HG02852 (cell line): ENCODE measurements around the gene FOXP2.
"Not testable (repeated sequence)": the region's sequence is repeated elsewhere in the genome, so short reads cannot be mapped to it uniquely, and the experiment has no call there.

ENCODE experiments used
- ATAC-seq: cut with Tn5 transposase; IDR thresholded peaks from one replicate; pipeline ENCODE4 v1.9.1; 2021; ENCODE audit warnings: mild to moderate bottlenecking, moderate library complexity; ENCODE audit not compliant: unreplicated experiment

The FOXP2 gene

DNA sequence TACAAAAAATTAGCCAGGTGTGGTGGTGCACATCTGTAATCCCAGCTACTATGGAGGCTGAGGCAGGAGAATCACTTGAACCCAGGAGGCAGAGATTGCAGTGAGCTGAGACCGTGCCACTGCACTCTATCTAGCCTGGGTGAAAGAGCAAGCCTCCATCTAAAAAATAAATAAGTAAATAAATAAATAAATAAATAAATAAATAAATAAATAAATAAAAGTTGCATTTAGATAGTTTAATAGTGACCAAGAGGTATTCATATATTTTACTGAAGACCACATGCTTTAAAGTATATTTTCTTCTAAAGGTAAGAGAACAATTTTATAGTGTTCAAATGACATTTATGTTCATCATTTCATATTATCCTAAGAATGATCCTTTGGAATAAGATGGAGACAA is 82.9 kb downstream of the FOXP2 start:
- ATAC-seq = not testable (repeated sequence)

DNA sequence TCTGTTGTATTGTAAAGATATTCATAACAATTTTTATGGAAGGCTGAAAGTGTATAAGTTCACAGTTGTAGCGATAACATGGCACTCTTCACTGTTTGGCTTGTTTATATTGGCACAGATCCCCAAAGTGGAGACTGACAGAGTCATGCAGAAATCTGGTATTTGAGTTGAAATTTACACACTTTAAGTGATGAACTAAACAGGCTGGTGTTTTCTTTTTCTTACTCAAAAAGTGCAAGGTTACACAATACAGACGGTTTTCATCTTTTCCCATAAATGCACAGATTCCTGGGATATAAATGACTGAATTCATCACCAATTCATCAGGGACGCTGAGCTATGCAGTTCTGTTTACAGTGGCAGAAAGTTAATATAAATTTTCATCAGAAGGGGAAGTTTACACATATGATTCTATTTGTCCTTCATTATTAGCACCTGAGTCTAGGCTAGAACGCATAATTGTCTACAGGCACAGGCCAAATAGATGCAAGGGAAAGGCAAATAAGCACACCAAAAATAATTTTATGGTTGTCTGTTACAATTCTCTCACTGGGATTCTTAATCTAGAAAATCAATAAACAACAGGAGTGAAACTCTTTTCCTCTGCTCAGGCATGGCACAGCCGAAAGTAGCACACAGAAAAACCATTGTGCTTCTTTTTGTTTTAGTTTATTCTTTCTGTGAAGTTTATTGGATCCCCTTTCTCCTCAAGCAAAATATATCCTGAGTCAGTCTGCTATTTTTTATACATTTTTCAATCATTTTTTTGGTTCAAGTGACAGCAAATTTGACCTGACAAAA is 88.0 kb downstream of the FOXP2 start:
- ATAC-seq = no peak

DNA sequence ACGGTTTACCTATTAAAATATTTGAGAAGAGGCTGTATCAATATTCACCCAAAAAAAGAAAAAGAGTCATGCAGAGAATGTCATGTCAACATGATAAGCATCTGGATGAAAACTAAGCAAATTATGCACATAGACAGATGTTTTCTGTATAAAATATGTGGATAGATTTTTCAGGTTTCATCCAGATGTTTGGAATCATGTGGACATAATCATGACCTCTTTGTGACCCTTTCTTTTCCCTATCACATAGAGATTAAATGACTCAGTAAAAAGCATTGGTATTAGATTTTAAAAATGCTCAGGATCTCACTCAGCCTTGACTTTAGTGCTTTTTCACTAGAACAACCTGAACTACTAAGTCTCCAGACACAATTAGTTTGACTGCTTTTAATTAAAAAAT is 90.0 kb downstream of the FOXP2 start:
- no peak for ATAC-seq

DNA sequence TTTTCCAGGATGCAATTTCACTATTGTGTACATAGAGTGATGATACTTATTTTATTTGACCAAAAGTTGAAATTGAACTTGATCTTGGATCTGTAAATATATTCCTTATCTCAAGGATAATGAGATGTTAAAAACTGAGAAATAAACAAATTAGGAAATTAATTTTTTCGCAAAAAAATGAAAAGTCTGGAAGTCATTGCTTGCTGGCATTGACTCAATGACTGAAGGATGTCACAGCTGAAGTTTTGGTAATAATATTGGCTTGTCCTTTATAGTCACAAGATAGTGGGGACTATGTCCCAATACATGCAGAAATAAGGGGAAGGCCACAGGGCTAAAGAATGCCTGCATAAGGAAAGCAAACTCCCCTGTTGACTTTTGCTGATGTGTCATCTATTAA is 92.8 kb downstream of the FOXP2 start:
- ATAC-seq = no peak

DNA sequence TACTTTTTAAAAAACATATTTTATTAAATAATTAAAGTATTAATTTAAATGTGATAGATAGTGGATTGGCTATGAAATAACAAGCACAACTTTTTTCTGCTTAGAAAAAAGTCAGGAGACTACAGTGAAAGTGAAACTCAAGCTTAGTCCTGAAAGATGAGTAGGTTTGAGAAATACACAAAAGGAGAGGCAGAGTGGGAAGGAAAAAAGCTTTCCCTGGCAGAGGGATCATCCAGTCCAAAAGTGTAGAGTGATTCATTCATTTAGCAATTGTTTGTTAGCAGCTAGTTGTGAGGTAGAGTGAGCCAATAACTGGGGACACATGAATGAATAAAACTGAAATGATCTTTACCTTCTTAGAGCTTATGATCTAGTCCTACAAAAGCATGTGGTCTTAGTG is 93.5 kb downstream of the FOXP2 start:
- no peak for ATAC-seq

DNA sequence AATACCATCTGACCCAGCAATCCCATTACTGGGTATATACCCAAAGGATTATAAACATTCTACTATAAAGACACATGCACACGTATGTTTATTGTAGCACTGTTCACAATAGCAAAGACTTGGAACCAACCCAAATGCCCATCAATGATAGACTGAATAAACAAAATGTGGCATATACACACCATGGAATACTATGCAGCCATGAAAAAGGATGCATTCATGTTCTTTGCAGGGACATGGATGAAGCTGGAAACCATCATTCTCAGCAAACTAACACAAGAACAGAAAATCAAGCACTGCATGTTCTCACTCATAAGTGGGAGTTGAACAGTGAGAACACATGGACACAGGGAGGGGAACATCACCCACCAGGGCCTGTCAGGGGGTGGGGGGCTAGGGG is 96.2 kb downstream of the FOXP2 start:
- not testable (repeated sequence) for ATAC-seq

DNA sequence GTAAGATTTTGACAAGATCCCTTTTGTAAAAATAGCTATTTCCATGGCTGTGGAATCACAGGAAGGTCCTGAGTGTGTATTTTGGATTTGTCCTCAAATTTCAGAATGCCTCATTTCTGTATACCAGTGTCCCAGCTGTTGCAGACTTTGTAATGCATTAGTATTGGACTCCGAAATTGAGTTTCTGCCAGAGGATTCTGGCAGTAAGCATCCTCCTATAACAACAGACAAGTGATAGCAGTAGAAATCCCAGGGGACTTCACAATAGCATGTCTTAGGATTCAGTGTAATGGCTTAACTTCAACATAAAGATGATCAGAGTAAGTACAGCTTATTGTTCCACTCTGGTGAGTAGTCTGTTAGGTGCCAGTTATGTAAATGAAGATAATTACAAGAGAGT is 104.6 kb downstream of the FOXP2 start:
- no peak for ATAC-seq

DNA sequence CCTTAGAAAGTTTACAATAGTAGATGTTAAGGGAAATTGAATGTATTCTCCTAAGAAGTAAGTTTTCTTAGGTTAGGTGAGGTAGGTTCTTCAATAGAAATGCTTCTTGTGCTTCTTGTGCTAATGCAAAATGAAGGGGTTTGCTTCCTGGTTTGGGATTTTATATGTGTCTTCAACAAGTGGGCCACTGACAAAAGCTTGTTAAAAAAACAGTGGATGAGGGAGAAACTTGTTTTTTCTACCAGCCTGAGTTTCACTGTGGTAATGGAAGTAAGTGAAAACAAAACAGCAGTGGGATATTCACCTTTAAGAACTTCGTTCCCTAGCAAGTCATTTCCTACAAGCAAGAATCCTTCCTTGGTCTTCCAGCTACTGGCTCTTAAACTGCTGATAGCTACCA is 107.5 kb downstream of the FOXP2 start:
- no peak for ATAC-seq

DNA sequence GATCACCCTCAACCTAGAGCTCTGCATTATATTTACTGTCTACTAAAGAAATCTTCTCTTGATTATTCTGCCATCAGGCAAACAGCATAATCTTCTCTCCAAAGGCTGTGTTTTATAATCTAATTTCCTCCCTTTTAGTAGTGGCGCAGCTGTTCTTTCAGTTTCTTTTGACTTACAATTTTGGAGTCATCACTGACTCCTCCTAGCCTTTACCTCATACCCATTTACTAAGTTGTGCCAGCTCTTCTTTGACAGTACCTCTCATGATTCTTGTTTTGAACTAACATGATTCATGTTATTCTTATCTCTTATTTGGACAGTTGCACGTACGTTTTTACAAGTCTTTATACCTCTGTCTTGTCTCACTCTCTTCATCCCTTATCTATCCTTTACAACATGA is 113.0 kb downstream of the FOXP2 start:
- no peak for ATAC-seq

DNA sequence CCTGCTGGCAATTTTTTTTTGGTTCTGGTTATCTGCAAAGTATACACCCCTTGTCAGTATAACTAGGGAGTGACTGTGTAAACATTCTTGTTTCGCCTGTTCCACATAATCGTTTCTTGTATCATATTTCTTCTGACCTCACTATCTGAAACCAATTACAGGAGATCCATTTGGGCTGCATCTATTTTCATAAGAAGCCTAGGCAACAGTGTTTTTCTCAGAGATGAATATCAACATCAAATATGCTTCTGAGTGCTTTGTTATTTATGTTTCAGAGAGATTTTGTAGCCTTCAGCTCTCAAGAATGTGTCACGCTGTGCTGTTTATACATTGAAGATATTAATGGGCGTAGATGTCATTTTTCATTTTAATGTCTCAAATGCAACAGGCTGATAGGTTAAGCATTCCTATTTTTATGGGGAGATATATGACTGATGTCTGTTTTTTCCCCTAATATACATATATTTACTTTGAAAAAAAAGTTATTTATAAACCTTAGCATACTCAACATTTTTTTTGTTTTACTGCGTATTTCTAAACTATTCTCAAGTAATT is 115.5 kb downstream of the FOXP2 start:
- no peak for ATAC-seq

DNA sequence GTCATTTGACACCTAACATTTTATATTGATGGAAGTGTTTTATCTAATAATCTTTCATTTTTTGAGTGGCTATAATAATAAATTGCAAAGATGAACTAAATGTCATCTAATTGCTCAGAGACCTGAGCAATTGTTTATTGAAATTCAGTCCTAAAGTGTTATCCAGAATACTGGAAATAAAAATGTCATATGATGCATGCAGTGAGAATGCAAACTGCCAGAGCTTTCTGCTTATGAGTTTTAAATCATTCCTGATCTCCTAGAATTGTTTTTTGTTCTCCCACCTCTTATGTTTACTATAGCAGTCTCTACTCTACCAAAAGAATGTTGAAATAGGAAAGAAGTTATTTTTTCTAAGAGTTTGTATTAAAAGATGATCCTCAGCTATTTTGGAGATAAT is 116.7 kb downstream of the FOXP2 start:
- ATAC-seq = no peak

DNA sequence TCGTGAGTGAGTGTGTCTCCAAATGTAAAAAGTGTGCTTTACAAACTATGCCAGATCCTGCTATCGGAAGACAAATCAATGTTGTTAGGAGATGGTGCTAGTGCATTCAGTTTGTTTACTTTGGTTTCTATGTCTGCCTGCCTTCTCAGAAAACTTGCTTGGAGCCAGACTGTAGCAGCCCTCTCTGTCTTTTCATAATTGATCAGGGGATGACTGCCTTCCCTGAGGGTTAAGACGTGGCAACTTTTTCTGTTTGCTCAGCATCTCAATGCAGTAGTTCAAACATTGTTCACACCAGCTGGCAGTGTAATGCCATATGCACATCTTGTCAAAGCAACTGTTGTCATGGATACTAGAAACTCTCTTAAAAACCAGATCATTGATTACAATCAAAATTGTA is 118.5 kb downstream of the FOXP2 start:
- ATAC-seq = no peak

DNA sequence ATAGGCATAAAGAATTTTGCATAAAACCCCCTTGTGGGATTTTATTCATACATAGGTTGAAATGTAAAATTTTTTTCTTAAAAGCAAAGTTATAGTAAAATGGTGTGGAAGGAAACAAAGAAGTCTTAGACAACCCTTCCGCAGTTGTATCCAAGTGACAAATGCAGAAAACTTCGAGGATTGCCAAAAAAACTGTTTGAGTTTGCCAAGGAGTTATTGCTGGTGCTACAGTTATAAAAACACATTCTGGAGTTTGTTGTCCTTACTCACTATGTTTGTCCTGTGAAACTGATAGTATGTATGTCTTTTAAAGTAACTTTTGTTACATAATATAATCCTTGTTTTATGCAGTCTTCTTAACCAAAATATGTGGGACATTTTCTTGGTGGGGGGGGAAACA is 120.3 kb downstream of the FOXP2 start:
- no peak for ATAC-seq

DNA sequence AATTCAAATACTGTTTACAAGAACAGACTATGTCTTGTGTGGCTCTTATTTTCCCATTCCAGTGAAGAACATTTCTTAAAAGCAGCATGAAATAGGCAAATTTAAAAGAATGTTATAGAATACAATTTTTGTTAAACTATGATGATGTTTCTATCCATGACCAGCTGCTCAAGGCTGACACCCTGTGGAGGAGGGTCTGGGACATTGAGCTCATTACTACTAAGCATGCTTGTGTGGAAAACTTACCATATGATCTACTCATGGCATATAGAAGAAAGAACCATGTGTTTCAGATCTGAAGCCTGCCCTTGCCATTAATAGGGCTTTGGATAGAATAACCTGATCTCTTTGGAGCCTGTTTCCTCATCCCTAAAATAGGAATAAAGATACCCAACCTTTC is 125.0 kb downstream of the FOXP2 start:
- ATAC-seq = no peak

DNA sequence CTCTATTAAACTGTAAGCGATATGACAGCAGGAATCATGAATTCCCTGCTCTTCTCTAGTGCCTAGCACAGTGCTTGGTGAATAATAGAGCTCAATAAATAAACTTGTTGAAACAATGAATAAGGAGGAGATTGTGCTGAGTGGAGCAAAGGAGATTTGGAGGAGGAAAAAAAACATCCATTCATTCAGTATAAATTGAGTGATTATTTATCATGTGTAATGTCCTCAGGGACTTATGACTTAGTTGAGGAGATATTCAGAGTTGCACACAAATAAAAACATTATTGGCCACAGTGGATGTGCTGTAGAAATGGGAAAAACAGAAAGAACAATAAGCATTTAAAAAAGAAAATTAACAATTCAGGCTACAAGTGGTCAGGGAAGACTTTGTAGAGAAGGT is 125.7 kb downstream of the FOXP2 start:
- no peak for ATAC-seq

DNA sequence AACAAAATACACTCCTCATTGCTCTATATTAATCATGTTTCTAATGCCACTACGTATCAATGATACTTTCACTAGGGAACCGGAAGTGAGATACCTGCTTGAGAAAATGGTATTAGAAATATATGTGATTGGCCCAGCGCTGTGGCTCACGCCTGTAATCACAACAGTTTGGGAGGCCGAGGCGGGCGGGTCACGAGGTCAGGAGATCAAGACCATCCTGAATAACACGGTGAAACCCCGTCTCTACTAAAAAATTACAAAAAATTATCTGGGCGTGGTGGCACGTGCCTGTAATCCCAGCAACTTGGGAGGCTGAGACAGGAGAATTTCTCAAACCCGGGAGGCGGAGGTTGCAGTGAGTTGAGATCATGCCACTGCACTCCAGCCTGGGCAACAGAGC is 132.7 kb downstream of the FOXP2 start:
- not testable (repeated sequence) for ATAC-seq

DNA sequence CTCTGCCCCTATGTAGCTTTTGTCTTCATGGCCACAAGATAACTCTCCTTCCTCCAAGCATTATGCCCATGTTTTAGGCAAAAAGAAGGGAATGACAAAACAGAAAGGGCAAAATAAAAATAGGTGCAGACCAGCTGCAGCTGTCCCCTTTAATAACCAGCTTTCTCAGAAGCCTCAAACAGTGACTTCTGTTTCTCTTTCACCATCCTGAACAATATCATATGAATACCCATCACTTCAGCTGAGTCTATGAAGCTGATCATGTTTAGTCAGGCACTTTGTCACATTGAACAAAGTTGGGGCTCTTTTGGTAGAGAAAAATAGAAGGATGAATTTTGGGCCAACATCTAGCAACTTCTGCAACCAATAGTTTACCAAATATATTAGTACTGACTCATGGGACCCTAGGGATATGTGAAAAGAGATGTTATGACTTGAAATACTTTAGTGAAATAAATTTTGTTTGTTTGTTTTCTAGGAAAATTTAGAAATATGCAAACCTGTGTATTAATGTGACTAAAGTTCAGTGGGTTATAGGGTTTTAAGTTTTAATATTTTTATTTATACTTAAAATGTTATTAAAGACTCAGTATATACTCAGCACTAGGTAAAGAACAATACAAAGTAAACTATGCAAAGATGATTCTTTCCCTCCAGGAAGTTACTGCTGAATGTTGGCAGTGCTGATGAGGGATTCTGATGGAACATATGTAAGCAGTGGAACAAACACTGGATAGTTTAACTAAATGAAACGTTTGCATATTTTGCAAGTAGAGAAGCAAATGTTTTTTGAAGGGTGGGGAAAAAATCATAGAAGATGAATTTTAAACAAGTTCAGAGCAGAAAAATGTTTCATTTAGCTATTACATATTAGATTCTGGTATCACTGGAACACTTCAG is 133.7 kb downstream of the FOXP2 start:
- ATAC-seq = no peak

DNA sequence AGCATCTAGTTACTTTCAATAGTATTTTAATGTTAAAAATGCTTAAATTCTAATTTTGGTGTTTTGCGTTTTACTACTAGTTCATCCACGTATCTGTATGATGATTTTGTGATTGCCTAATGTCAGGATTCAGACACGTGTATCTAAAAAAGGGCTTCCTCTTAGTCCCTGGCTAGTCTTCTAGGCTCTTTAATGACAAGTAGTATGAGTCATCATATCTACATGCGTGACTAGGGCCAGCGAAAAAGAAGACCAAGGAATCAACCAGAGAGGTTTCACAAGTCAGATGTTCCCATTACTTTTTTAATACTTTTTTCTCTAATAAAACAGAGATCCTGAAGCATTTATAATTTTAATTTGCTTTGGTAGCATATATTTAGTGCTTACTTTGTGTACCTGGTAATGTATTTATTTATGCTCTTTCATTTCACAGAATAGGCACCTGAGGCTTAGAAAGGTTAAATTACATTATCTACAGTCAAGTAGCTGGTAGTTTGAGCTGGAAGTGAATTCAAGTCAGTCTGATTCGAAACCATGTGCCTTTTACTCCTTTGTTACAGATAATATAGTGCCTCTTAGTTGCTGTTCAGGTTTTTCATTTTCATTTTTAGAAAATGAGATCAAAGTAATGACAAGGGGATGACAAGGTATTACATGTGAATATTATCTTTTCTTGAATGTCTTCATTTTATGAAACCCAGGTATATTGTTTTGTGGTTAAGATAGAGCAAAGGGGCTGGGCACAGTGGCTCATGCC is 140.3 kb downstream of the FOXP2 start:
- ATAC-seq = peak; percentile 90

DNA sequence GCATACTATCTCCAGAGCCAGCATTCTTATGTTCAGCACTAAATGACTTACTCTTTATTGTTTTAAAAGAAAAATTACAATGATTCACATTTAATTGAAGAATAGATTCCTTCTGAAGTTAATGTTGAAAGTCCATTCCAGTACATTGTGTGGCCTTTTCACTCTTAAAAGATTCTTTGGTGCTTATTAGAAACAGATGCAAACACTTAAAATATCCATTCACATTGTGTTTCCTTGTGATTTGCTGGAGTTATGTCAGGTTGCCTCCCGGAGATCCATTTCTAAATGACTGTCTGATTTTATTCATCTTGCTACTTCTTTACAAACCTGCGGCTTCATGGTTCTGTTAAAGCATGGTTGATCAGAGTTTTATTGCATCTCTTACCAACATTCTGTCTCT is 152.8 kb downstream of the FOXP2 start:
- ATAC-seq = no peak

DNA sequence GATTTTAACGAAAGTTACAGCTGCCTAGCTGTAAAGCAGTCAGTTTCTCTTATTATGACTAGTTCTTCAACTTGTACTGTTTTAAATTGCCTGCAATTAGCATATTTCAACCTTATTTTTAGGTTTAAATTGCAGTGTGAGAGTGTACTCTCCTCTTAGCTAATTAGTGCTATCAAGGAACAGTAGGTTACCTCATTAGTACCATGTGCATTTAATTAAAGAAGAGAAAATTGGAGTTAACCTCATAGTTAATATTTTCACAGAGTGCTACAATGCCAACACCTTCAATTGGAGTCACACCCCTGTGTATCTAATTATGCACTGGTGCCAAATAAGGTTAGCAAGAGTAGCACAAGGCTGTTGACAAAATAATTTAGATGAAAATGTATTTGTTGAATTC is 154.6 kb downstream of the FOXP2 start:
- no peak for ATAC-seq

DNA sequence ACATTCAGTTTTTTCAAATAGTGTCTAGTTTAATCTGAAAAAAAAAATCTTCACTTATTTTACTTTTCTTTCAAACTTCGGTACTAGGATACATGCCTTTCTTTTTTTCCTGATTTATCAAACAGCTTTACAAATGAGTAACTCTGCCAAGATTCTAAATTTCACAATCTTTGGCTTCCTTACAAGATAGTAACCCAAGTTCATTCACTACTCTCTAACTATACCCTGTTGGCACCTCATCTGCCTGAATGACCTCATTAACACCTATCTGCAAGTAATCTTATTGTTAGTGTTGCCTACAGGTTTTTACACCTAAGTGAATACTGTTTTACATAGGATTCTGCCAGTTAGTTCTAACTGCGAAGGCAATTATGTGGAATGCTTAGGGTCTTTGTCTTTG is 159.8 kb downstream of the FOXP2 start:
- ATAC-seq = no peak
